Caco-2 (cell line): Measurements from ENCODE around the gene ZNF497. TPM values are rescaled to one million over a fixed set of nuclear protein-coding genes. Genes with fewer than 3 reads are reported as not detected.

ENCODE experiments used
- BruUV-seq: library from RNA; stranded (reverse); fragments of 400-500 nt; replicated peaks from 2 replicates; lab custom pipeline; 2021; lab: Mats Ljungman, UMichigan
- CTCF ChIA-PET: fragments of 300-600 bp; sonication (Branson Sonifier 250); formaldehyde crosslinking; loops from one replicate; lab custom pipeline; 2022; ENCODE audit warnings: antibody characterized with exemption; lab: Charles Lee
- POLR2A ChIA-PET: fragments of 300-600 bp; sonication (Branson Sonifier 250); formaldehyde crosslinking; loops from one replicate; lab custom pipeline; 2022; ENCODE audit warnings: antibody characterized with exemption; lab: Charles Lee
- DNase-seq, 2 experiments: peaks; one replicate each; pipeline versions ENCODE4 v3.0.0 to v3.0.0-alpha.2; 2020 to 2022
- H3K27me3 ChIP-seq: replicated peaks from 2 replicates; pipeline ENCODE4 v1.6.0; 2011; ENCODE audit warnings: low read length; ENCODE audit not compliant: control insufficient read depth, insufficient read depth
- H3K36me3 ChIP-seq: 2 replicates; pipeline ENCODE4 v1.5.1; 2011; ENCODE audit warnings: low read length; ENCODE audit not compliant: control insufficient read depth, insufficient read depth
- H3K4me1 ChIP-seq: fragments of 250-450 bp; sonication (Bioruptor Pico); 2 replicates; pipeline ENCODE4 v1.5.1; 2020; ENCODE audit warnings: mild to moderate bottlenecking
- H3K4me3 ChIP-seq: 2 replicates; pipeline ENCODE4 v1.5.1; 2011; ENCODE audit warnings: low read depth, mild to moderate bottlenecking, control low read depth, low read length
- H3K9me3 ChIP-seq: fragments of 250-450 bp; sonication (Bioruptor Pico); 2 replicates; pipeline ENCODE4 v1.5.1; 2020; ENCODE audit warnings: mild to moderate bottlenecking, moderate library complexity
- H3K27ac Mint-ChIP-seq: one replicate; pipeline ENCODE4 v1.8.0; 2022; ENCODE audit warnings: mixed read lengths; ENCODE audit not compliant: unreplicated experiment
- H3K27me3 Mint-ChIP-seq: one replicate; pipeline ENCODE4 v1.8.0; 2022; ENCODE audit warnings: mixed read lengths; ENCODE audit not compliant: insufficient read depth, unreplicated experiment
- H3K36me3 Mint-ChIP-seq: one replicate; pipeline ENCODE4 v1.8.0; 2022; ENCODE audit warnings: mild to moderate bottlenecking, mixed read lengths; ENCODE audit not compliant: insufficient read depth, unreplicated experiment
- H3K4me1 Mint-ChIP-seq: one replicate; pipeline ENCODE4 v1.8.0; 2022; ENCODE audit warnings: low read depth, mixed read lengths; ENCODE audit not compliant: unreplicated experiment
- H3K4me3 Mint-ChIP-seq: one replicate; pipeline ENCODE4 v1.8.0; 2022; ENCODE audit warnings: mild to moderate bottlenecking, moderate library complexity, mixed read lengths; ENCODE audit not compliant: unreplicated experiment
- H3K9me3 Mint-ChIP-seq: one replicate; pipeline ENCODE4 v1.8.0; 2022; ENCODE audit warnings: mixed read lengths; ENCODE audit not compliant: unreplicated experiment
- CTCF ChIP-seq, 2 experiments: fragments of 200-600 bp in 1 of 2; IDR thresholded peaks; 1 replicate in 1 of 2; 2 replicates in 1 of 2; pipeline versions ENCODE4 v1.5.1 to v1.8.0; 2011 to 2022; ENCODE audit warnings: antibody characterized with exemption in 1 of 2, control low read depth in 1 of 2, inconsistent platforms in 1 of 2, low read depth in 1 of 2, low read length in 1 of 2, mild to moderate bottlenecking in 1 of 2, moderate library complexity in 1 of 2; ENCODE audit not compliant: insufficient read depth in 1 of 2, severe bottlenecking in 1 of 2, unreplicated experiment in 1 of 2
- intact Hi-C: fragments of 100-400 bp; cut with micrococcal nuclease; formaldehyde crosslinking; loops from one replicate; pipeline ENCODE4 v1.10.0; 2022; ENCODE audit not compliant: unreplicated experiment
- total RNA-seq: library from RNA; stranded (reverse); gene quantifications from 2 replicates; pipeline ENCODE4 v1.2.3, GENCODE V29; 2022

ZNF497 gene
- total RNA-seq, 1 experiment from 2014 or later: 1.7 TPM

- H3K9me3 ChIP-seq: no peaks in the 10 kb centered on the region
- H3K4me1 ChIP-seq: no peaks in the 10 kb centered on the region
- no peak overlapping the region for H3K27ac Mint-ChIP-seq
- H3K9me3 Mint-ChIP-seq: no peaks in the 10 kb centered on the region
- CTCF ChIA-PET: no interaction called here
- POLR2A ChIA-PET: interaction anchor here (0.6 to 0.7 kb wide), 2 partner anchors 11 to 22 kb away, joined by 4 read pairs; no protein-coding TSS in a partner anchor
- H3K4me3 Mint-ChIP-seq: no peak overlapping the region
- no peaks in the 10 kb centered on the region for H3K4me1 Mint-ChIP-seq
- BruUV-seq: no TSS peak
- H3K36me3 Mint-ChIP-seq: no peaks in the 10 kb centered on the region
- peaks cover 4% of the 10 kb centered on the region for H3K27me3 Mint-ChIP-seq
- no peaks in the 10 kb centered on the region for H3K36me3 ChIP-seq
- no peak overlapping the region for H3K4me3 ChIP-seq
- TF ChIP-seq CTCF (IDR thresholded peaks at IDR 0.05; ENCODE audit: insufficient read depth in 1 of 2, low read depth in 1 of 2, low read length in 1 of 2, severe bottlenecking in 1 of 2, unreplicated experiment in 1 of 2): no peak
- no peak for DNase-seq
- no peaks in the 10 kb centered on the region for H3K27me3 ChIP-seq
- intact Hi-C loops: no loop called here
Observed at GRCh38 chr19:58351990-58352755, 10.4 kb downstream of the ZNF497 start.

- DNase-seq: no peak
- BruUV-seq: no TSS peak
- ChIA-PET CTCF (no interaction called here), POLR2A (interaction anchor here (0.6 to 0.7 kb wide), 2 partner anchors 11 to 21 kb away, joined by 4 read pairs; no protein-coding TSS in a partner anchor)
- Histone ChIP-seq H3K9me3 (no peaks in the 10 kb centered on the region), H3K4me1 (no peaks in the 10 kb centered on the region), H3K27me3 (no peaks in the 10 kb centered on the region), H3K4me3 (no peak overlapping the region), H3K36me3 (no peaks in the 10 kb centered on the region)
- Mint-ChIP-seq H3K27me3 (peaks cover 4% of the 10 kb centered on the region), H3K27ac (no peak overlapping the region), H3K9me3 (no peaks in the 10 kb centered on the region), H3K4me1 (no peaks in the 10 kb centered on the region), H3K36me3 (no peaks in the 10 kb centered on the region), H3K4me3 (no peak overlapping the region)
- intact Hi-C loops: no loop called here
- TF ChIP-seq CTCF (IDR thresholded peaks at IDR 0.05; ENCODE audit: insufficient read depth in 1 of 2, low read depth in 1 of 2, low read length in 1 of 2, severe bottlenecking in 1 of 2, unreplicated experiment in 1 of 2): no peak
Observed at GRCh38 chr19:58351558-58351878, 11.0 kb downstream of the ZNF497 start.

- H3K9me3 ChIP-seq: no peaks in the 10 kb centered on the region
- Mint-ChIP-seq H3K27me3 (peaks cover 4% of the 10 kb centered on the region), H3K36me3 (no peaks in the 10 kb centered on the region), H3K4me3 (no peak overlapping the region), H3K27ac (no peak overlapping the region), H3K9me3 (no peaks in the 10 kb centered on the region), H3K4me1 (no peaks in the 10 kb centered on the region)
- no TSS peak for BruUV-seq
- CTCF ChIA-PET: no interaction called here
- DNase-seq: no peak
- H3K36me3 ChIP-seq: no peaks in the 10 kb centered on the region
- no peaks in the 10 kb centered on the region for H3K4me1 ChIP-seq
- no peaks in the 10 kb centered on the region for H3K27me3 ChIP-seq
- POLR2A ChIA-PET: interaction anchor here (0.7 kb wide), 1 partner anchor 12 kb away, joined by 4 read pairs; no protein-coding TSS in a partner anchor
- no peak overlapping the region for H3K4me3 ChIP-seq
- no peak for TF ChIP-seq CTCF (IDR thresholded peaks at IDR 0.05; ENCODE audit: insufficient read depth in 1 of 2, low read depth in 1 of 2, low read length in 1 of 2, severe bottlenecking in 1 of 2, unreplicated experiment in 1 of 2)
- intact Hi-C loops: no loop called here
Observed at GRCh38 chr19:58350871-58351557, 11.5 kb downstream of the ZNF497 start.
